GOT3 (cell line): ENCODE measurements around the gene UQCRC1.

Experiments used
- DNase-seq: peaks from one replicate; lab custom pipeline; 2025; ENCODE audit warnings: mixed read lengths; lab: John Stamatoyannopoulos, UW

Gene UQCRC1

DNA sequence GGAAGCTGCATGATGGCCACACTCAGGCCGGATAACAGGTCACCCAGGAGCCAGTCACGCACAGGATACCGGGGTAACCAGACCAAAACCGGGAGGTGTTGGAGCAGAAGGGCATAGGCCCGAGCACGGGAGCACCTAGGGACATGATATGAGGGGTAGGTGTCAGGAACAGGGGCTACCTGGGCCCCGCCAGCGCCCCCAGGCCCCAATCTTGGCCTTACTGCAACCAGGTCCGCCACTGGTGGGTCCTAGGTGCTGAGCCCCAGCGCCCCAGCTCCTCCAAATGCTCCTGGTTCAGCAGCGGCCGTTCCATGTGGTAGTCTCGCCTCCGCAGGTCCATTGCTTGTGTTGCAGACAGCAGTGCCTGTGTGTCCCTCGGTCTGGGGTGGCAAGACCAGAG lies 23.8 kb upstream of the UQCRC1 start:
- no peak for DNase-seq

DNA sequence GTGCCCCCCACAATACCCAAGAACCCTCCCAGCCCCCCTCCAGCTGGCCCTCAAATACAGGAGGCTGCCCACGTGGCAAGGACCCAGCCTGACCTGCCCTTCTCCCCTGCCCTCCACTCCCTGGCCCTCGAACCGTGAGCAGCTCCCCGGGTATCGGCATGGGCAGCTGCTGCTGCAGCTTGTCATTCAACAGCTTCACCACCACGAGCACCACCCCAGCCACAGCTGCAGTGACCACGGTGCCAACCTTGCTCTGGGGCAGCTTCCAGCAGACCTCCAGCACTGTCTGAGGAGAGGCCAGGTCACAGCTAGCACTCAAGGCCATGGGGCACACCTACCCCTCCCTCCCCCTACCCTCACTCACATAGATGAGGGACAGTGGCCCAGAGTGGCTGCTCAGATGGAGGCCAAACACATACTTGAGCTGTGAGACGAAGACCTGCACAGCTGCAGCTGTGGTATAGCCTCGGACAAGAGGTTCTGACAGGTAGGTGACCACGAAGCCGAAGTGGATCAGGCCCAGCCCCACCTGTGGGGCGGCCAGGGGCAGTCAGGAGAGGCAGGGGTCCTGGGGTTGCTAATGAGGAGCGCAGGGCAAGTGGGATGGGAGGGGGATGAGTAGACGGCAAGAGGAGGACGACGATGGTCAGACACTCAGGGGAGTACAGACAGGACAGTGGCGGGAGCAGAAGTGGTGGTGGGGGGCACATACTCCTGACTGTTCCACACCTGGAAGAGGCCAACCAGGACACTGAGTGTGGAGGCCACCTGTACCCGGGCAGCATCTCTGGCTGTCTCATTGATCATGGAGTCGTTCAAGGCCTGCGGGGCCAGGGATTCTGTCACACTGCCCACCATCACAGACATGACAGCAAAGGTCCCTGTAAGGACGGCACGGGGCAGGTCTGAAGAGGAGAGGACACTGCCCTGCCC lies 22.3 kb upstream of the UQCRC1 start:
- DNase-seq: no peak

DNA sequence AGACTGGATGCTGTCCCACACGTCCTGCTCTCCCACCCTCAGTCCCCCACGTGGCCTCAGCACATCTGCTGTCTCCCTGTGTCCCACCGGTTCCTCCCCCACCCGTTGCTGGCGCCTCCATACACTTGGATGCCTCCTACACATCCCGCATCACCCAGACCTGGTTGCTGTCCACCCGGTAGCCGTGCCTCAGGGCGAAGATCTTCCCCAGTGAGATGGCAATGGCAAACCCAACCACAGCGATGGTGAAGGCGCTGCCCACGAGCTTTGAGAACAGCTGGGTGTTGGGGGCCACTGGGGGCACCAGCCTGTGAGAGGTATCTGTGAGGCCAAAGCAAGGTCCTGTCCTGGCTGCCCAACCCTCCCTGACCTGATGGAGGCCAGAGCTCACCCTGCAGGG lies 21.4 kb upstream of the UQCRC1 start:
- DNase-seq: no peak

DNA sequence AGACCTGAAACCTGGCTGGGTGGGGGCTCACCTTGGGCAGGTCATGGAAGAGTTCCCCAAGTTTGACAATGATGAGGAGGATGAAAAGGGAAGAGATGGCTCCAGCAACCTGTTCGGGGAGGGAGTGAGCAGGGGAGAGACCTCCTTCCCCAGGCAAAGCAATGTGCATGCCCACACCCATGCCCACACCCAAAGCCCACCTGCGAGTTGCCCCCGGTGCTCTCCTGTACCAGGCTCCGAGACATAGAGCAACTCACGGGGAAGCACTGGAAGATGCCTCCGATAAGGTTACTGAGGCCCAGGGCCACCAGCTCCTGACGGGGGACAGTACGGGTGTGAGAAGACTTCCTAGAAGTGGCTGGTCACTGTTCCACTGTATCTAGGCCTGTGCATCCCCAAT lies 21.0 kb upstream of the UQCRC1 start:
- DNase-seq: no peak

DNA sequence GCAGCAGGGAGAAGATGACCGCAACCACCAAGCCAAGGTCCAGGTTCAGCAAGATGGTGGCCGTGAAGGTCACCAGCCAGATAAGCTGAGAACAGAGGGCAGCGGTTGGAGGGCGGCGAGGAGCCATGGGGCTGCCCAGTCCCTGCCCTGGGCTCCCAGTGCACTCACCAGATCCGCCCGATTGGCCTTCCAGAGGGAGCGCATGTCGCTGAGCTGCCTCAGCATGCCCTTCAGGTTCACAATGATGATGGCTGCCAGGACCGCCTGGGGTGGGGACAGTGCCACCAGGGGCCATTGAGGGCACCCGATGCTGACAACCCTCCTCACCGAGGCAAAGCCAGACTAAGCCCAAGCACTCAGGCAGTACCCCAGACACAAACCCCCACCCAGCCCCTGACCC lies 20.4 kb upstream of the UQCRC1 start:
- DNase-seq: no peak

DNA sequence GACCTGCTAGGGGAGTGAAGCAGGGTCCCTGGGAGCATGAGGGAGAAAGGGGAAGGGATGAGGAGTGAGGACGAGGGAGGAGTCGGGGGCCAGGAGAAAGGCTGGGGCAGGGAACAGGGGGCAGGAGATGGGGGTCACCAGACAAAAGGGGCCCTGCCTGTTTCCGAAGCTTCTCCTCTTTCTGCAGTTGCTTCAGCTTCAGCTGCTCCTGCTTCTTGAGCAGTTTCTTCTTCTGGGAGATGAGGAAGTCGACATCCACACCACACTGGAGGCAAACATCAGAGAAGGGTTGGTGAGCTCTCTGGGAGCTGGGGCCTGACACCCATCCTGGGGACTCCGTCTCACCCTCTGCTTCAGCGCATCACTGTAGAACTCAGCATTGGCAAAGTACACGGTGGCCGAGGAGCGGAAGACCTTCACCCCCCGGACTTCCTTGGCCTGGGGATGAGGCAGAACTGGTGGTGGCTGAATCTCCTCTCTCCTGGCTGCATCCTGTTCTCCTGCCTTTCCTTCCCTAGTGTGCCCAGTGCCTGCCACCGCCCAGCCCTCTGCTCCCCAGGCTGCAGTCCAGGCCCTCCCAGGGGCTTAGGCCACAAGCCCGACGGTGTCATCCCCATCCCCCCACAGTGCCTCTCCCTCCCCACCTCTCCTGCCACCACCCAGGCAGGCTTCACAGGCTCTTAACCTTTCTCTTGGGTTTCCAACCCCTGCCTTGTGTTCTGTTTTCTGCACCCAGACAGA lies 19.0 kb upstream of the UQCRC1 start:
- no peak for DNase-seq

DNA sequence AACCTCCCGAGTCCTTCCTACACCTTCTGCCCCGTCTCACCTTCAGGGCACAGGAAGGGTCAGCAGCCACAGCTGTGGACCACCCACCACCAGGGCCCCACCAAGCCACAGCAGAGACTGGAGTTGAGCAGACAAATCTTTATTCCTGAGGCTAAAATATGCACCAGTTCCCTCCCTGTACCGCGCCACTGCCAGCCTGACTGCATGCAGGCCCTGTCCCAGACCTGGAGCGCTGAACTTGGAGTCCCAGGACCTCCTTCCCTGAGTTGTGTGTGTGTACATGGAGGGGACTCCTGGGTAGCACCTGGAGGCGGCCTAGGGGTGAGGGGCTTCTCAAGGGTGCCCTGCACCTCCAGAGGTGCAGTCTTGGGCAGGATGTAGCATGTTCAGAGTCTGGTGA lies 16.2 kb upstream of the UQCRC1 start:
- DNase-seq: no peak

DNA sequence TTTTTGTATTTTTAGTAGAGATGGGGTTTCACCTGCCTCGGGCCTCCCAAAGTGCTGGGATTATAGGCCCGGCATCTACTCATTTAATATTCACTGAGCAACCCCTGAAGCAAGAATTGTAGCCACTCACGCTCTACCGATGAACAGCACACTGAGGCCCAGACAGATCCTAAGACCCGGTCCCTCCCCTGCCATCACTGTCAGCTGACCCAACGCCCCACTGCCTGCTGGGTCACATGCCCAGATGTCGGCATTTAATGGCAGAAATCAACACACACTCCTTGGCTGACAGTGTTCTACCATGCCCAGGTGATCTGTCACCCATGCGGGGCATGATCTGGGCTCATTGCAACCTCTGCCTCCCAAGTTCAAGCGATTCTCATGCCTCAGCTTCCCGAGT lies 15.3 kb upstream of the UQCRC1 start:
- no peak for DNase-seq

DNA sequence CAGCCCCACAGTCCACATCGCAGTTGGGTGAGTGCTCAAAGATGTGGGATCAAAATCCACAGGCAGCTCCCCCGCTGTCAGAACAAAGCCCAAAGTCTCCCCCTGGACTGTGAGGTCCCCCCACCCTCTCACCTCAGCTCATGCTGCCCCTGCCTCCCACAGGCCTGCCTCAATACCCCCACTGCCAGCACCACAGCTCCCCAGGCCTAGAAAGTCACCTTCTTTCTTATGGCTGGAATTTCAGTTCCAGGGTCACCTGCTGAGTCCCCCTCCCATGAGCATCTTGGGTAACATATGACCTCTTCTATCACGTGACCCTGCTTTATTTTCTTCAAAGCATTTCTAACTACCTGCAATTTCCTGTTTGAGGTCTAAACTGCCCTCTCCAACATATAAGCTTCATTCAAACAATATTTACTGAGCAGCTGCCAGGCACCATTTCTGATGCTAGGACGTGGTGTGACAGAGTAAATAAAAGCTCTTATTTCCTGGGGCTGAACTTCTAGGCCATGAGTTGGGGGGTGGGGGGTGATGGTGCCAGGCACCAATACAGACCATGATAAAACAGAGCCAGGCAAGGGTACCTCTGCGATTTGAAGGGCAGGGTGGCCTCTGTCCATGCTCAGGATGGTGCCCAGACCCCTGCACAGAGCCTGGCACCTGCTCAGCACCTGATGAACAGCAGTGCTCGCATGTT lies 14.6 kb upstream of the UQCRC1 start:
- DNase-seq: no peak

DNA sequence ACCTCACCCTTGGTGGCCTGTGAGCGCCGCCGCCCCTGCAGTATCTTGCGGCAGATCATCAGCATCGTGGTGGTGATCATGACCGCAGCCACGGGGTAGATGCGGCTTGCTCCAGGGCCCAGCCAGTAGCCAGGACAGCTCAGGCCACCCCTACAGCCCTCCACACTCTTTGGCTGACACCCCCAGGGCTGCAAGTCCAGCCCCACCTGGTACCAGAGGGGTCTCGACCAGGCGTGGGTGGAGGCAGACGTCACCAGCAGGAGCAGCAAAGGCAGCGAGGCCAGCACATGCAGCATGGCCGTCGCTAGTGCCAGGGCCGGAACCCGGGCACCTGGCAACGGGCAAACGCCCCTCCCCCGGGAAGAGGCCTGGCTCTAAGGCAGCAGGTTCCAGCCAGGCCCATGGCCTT lies 12.0 kb upstream of the UQCRC1 start, which contains the start of gene TMEM89:
Gene TMEM89 (minus strand): TSS at position 309 of the 409 bp plus-strand sequence. CDS start 13 bp downstream, at position 296.
- no peak for DNase-seq

DNA sequence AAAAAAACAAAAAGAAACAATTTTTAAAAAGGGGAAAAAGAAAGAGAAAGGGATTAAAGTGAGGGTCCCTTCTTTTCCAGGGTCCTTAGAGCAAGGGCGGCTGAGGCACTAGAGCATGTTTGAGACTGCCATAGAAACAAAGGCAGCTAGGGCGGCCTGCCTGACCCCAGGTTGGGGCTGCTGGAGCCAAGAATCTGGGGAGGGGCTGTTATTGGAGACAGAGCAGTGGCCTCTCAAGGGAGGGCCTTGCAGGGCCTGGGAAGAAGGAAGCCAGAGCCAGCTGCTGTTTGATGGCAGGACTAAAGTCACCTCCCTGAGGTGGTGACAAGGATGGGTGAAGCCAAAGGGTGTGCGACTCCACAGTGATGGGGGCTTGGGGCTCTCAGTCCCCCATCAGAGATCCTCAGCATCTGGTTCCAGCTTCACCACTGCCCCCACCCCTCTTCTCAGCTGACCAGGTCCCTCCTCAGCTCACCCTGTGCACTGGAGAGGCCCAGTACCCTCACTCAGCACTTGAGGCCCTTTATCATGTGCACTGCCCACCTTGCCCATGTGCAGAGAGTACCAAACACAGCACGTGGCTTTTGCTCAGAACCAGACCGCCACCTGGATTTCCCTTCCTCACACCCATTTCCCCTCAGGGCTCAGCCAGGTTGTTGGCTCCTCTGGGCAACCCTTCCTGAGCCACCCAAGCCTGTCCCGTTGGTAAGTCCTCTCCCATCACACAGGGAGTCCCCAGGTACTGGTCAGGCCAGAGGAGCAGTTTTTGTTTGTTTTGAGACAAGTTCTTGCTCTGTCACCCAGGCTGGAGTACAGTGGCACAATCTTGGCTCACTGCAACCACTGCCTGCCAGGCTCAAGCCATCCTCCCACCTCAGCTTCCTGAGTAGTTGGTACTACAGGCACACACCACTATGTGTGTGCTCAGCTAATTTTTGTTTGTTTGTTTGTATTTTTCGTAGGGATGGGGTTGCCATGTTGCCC lies 10.4 kb upstream of the UQCRC1 start:
- DNase-seq: no peak

DNA sequence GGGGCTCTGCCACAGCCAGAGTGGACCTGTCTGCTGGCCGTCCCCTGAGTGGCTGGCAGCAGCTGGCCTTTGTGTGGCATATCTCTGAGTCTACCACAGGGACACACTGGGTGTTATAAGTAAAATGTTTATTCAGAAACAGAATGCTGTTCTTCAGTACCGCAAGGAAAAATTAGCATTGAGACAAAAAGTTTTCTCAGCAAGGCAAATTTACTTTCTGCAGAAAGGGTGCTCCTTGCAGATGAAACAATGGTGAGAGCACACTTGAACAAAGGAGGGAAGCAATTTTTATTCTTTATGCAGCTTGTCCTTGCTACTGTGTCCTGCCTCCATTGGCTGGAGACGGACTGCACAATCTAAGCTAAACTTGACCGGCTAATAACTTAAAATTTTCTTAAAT lies 8.1 kb upstream of the UQCRC1 start:
- DNase-seq: no peak

DNA sequence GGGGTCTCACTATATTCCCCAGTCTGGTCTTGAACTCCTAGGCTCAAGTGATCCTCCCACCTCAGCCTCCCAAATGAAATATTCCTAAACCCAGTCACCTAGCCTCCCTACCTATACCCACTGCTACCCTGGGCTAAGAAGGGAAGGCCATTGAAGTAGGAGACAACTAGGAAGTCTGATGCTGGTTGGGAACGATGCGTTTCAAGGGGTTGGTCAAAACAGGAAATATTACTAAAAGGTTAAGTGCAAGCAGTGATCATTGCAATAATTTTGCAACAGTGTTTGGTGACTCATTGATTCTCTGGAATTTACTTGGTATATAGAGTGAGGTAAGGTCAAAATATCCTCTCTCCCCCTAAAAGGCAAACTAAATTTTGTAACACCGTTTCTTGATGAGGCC lies 4.6 kb upstream of the UQCRC1 start:
- no peak for DNase-seq

DNA sequence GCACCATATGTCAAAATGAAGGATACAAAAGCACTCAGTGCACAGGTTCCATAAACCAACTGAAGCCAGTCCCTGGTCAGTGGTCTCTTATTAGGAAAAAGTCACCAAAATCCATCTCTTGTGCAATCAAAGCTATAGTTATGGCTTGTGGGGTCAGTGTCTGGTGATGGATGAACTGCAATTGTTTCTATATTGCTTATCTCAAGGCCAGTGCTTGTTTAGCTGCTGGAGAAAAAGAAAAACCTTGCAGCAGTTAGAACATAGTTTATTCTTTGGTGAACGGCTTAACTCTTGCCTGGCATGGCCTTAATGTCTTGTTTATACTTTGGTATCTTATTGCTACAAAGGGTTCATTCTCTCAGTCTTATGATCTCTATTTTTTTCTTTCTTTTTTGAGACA lies 2.9 kb upstream of the UQCRC1 start:
- DNase-seq: no peak

DNA sequence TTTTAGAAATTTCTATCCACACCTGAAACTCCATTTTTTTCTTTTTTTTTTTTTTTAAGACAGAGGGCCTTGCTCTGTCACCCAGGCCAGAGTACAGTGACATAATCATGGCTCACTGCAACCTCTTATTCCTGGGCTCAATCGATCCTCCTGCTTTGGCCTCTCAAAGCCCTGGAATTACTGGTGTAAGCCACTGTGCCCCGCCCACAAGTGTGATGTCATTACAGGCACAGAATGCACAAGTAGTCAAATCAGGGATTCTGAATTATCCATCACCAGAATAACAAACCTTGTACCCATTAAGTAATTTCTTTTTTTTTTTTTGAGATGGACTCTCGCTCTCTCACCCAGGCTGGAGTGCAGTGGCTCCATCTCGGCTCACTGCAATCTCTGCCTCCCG lies 1.9 kb downstream of the UQCRC1 start:
- DNase-seq: no peak

DNA sequence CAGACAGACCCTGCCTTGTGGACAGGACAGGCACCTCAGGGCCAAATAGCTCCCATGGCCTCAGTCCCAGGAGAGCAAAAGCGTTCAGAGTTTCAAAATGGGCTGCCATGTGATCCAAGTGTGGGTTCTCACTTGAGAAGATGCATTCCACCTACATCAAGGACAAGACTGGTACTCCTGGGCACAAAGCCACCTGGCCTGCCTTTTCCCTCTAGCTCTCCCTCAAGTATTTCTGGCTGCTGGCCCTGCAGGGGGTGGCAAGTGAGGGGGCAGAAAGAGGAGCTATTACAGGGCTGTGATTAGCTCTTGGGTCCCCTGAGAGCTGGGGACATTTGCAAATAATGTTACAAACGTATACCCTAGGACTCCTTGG lies 7.8 kb downstream of the UQCRC1 start:
- no peak for DNase-seq

DNA sequence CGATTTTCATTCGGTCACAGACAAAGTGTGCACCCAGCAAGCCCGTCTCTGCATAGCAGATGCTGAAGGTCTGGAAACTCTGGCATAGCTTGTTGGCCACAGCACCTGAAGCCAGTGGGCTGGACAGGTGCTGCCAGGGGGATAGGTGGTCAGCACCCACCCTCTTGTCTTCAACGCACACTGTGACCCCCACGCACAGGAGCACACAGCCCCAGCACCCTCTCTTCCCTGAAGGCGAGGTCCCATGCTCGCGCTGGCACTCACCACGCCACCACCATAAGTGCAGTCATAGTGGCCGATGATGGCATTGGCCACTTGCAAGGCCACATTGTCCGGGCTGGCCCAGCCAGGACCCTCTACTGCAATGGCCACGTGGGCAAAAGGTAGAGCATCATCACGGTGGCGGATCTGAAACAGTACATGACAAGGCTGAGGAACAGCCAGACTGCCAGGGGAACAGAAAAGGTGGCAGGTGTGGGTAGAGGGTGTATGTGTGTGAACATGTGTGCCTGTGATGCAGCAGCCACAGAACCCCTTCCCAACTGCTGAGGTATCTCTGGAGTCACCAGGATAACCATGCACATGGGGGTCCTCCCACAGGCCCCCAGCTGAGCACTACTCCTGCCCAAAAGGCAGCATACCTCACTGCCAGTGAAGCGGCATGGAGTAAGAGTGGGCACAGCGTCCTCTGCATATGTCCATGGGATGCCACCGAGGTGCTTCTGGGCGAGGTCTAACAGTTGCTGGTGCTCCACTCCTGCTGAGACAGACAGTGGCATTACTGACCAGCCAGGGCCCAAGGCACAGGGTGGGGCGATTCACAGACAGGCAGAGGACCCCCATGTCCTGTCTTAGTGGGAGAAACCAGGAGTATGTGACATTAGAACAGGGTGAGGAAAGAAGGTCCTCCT lies 8.5 kb downstream of the UQCRC1 start:
- no peak for DNase-seq

DNA sequence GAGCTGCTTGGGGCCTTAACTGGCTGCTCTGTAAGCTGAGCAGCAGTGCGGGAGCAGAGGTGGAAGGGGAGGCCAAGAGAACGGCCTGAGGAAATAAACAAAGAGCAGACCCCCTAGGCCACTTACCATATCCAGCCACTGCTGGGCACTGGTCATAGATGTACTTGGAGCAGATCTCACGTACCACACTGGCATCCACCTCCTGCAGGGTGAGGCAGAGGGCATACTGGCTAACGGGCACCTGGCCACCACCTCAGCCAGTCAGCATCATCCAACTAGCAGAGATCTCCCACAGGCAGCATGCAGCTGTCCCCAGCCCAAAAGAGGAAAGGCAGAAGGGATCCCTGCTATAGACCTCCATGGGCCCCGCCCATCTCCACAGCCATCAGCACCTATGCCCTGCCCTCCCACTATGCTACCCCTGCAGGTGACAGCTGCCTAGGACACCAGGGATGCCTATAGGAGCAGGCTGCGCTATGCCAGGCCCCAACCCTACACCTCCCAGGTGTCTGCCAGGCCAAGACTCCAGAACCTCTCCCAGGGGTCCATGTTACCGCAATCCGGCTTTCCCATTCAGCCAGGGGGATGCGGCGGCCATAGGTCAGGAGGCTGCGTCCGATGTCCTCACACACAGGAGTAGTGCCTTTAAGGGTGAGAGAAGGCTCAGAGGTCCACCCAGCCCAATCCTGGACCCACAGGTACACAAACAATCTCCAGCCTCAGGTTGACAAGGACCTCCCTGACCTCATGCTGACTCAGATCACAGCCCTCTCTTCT lies 9.7 kb downstream of the UQCRC1 start:
- DNase-seq: no peak

DNA sequence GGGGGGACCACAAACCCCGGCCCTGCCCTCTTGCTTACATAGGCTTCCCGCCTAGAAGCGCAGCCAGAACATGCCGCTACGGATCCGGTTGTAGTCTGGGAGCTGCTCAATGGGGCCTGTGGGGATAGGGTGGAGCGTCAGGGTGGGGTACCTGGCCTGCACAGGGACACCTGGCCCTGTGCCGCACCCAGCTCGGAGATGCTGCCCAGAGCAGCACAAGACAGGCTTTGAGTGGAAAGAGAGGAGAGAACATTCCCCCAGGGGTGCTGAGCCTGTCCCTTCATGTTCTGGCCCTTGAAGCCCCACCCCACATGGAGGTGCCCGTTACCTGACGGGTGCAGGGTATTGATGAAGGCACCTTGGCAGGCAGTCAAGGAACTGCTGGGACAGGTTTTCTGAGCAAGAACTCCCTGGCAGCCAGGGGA lies 10.4 kb downstream of the UQCRC1 start:
- DNase-seq: no peak
